ENCODE measurements around the gene ARHGEF2. TPM values are rescaled to one million over a fixed set of nuclear protein-coding genes. Genes with fewer than 3 reads are reported as not detected.

Gene ARHGEF2
- total and polyA plus RNA-seq, 9 of the 15 experiments (the other 6 are each of a cell fraction or from before 2014, with no cell fraction given), result 7.1 to 162 (median 62.2) TPM

GRCh38 chr1:156020293-156021092, 42.1 kb upstream of the ARHGEF2 start, which contains the start of gene SSR2 (continued):
- TF ChIP-seq TCF15 (CRISPR knock-in tag; IDR thresholded peaks at IDR 0.05), result no peak
- TF ChIP-seq ATF1 (CRISPR knock-in tag; IDR thresholded peaks at IDR 0.05), result no peak
- TF ChIP-seq ATF1 (tag; IDR thresholded peaks at IDR 0.05), result peak; percentile 76
- TF ChIP-seq ETV1 (tag; conservative IDR thresholded peaks at IDR 0.05; ENCODE audit: low read depth), result peak; percentile 86
- TF ChIP-seq ZNF224 (CRISPR knock-in tag; IDR thresholded peaks at IDR 0.05), result no peak
- TF ChIP-seq MAFG (tag; conservative IDR thresholded peaks at IDR 0.05), result no peak
- TF ChIP-seq JUND (IDR thresholded peaks at IDR 0.05; ENCODE audit: borderline replicate concordance, low read depth, low read length), result peak; percentile 69
- no peak; the same call in 2 of the 3 replicates for TF ChIP-seq JUND (tag; IDR thresholded peaks at IDR 0.05; ENCODE audit: borderline replicate concordance, low read depth, low read length)
- peak; percentile 88 for TF ChIP-seq SUPT5H (IDR thresholded peaks at IDR 0.05)
- no peak for TF ChIP-seq FOXP4 (CRISPR knock-in tag; IDR thresholded peaks at IDR 0.05; ENCODE audit: borderline replicate concordance)
- no peak for TF ChIP-seq MIER1 (IDR thresholded peaks at IDR 0.05; ENCODE audit: low read depth)
- TF ChIP-seq MCM5 (IDR thresholded peaks at IDR 0.05; ENCODE audit: low read depth), result no peak
- TF ChIP-seq RB1 (IDR thresholded peaks at IDR 0.05; ENCODE audit: low read depth), result 0 out of 2 replicates have a peak, but pooled peaks have one; percentile 20
- TF ChIP-seq ETS1 (conservative IDR thresholded peaks at IDR 0.05; ENCODE audit: control insufficient read depth, low read depth, low read length), result peak; percentile 88
- no peak for TF ChIP-seq ZNF449 (CRISPR knock-in tag; IDR thresholded peaks at IDR 0.05)
- no peak for TF ChIP-seq CTCF (IDR thresholded peaks at IDR 0.05 in 2 of 3, conservative IDR thresholded peaks at IDR 0.05 in 1 of 3; ENCODE audit: insufficient read depth in 2 of 3, low read depth in 1 of 3, low read length in 3 of 3)
- TF ChIP-seq ZNF12 (CRISPR knock-in tag; IDR thresholded peaks at IDR 0.05), result no peak

Data from K562 (cell line).